GM19452 (cell line): ENCODE results near the gene AFF3.

ENCODE experiments used
- ATAC-seq: cut with Tn5 transposase; IDR thresholded peaks from one replicate; pipeline ENCODE4 v1.9.1; 2021; ENCODE audit not compliant: unreplicated experiment

AFF3 gene

GRCh38 chr2:99863903-99864270 is 278.5 kb downstream of the AFF3 start:
- no peak for ATAC-seq

- no peak for ATAC-seq
Observed at GRCh38 chr2:99863236-99863902, 279.0 kb downstream of the AFF3 start.

GRCh38 chr2:99862566-99862965 is 279.8 kb downstream of the AFF3 start:
- ATAC-seq = no peak

- no peak for ATAC-seq
Observed at GRCh38 chr2:99861376-99861760, 281.0 kb downstream of the AFF3 start.

- no peak for ATAC-seq
Observed at GRCh38 chr2:99860720-99861375, 281.5 kb downstream of the AFF3 start.

GRCh38 chr2:99858951-99859596 is 283.3 kb downstream of the AFF3 start:
- no peak for ATAC-seq

- no peak for ATAC-seq
Observed at GRCh38 chr2:99857867-99858444, 284.4 kb downstream of the AFF3 start.

- no peak for ATAC-seq
Observed at GRCh38 chr2:99857372-99857771, 285.0 kb downstream of the AFF3 start.

GRCh38 chr2:99856119-99856518 is 286.3 kb downstream of the AFF3 start:
- no peak for ATAC-seq

- no peak for ATAC-seq
Observed at GRCh38 chr2:99854236-99854852, 288.0 kb downstream of the AFF3 start.

- ATAC-seq = no peak
Observed at GRCh38 chr2:99852956-99853355, 289.4 kb downstream of the AFF3 start.

GRCh38 chr2:99852376-99852934 is 289.9 kb downstream of the AFF3 start:
- ATAC-seq = no peak

GRCh38 chr2:99851811-99852210 is 290.6 kb downstream of the AFF3 start:
- no peak for ATAC-seq

GRCh38 chr2:99851089-99851488 is 291.3 kb downstream of the AFF3 start:
- ATAC-seq = no peak

GRCh38 chr2:99850084-99850710 is 292.2 kb downstream of the AFF3 start:
- ATAC-seq = no peak

- no peak for ATAC-seq
Observed at GRCh38 chr2:99846462-99847107, 295.8 kb downstream of the AFF3 start.

GRCh38 chr2:99845296-99845695 is 297.1 kb downstream of the AFF3 start:
- no peak for ATAC-seq

- ATAC-seq = no peak
Observed at GRCh38 chr2:99842451-99842850, 299.9 kb downstream of the AFF3 start.

GRCh38 chr2:99841749-99842148 is 300.6 kb downstream of the AFF3 start:
- ATAC-seq = no peak

GRCh38 chr2:99840831-99841230 is 301.6 kb downstream of the AFF3 start:
- ATAC-seq = no peak
